K562 (cell line): ENCODE measurements around the gene SCN8A. TPM values are rescaled to one million over a fixed set of nuclear protein-coding genes. Genes with fewer than 3 reads are reported as not detected.
"Not testable (repeated sequence)": the region's sequence is repeated elsewhere in the genome, so short reads cannot be mapped to it uniquely, and the experiment has no call there.

Source experiments
- ATAC-seq: fragments of 200-7000 bp; cut with Tn5 transposase; 3 replicates; pipeline ENCODE4 v1.9.1; 2020; ENCODE audit warnings: moderate library complexity
- BruUV-seq: library from RNA; stranded (reverse); fragments of 400-500 nt; replicated peaks from 2 replicates; lab custom pipeline; 2021; lab: Mats Ljungman, UMichigan
- CTCF ChIA-PET: fragments of 300-600 bp; formaldehyde crosslinking; extraction: SDS; loops from one replicate; lab custom pipeline; 2021; ENCODE audit warnings: low intra/inter-chr PET ratio; lab: Yijun Ruan, JAX
- POLR2A ChIA-PET: fragments of 300-600, 350-650 bp; sonication (Branson Sonifier 250); formaldehyde crosslinking; extraction: SDS; loops from one replicate; lab custom pipeline; 2021; ENCODE audit warnings: antibody characterized with exemption, inconsistent platforms; lab: Yijun Ruan, JAX
- DNase-seq, 4 experiments: peaks; one replicate each; pipeline versions ENCODE4 v3.0.0 to v3.0.0-alpha.2; 2011 to 2018; ENCODE audit warnings: low spot score in 3 of 4, mixed read lengths in 3 of 4; ENCODE audit errors: extremely low read depth in 1 of 4
- FAIRE-seq: peaks from 2 replicates; lab custom pipeline; 2011; peaks lifted over from hg19 to GRCh38; lab: Jason Lieb, UNC
- H2AFZ ChIP-seq: 2 replicates; pipeline ENCODE4 v1.6.0; 2011; ENCODE audit warnings: low read depth, low read length, control low read depth, inconsistent platforms
- H3K27ac ChIP-seq: fragments of 200-600 bp; 3 replicates; pipeline ENCODE4 v1.8.0; 2011; ENCODE audit warnings: low read depth, mild to moderate bottlenecking, control low read depth, inconsistent platforms, low read length, moderate library complexity, mixed read lengths; ENCODE audit errors: extremely low read depth
- H3K27me3 ChIP-seq, 2 experiments: fragments of 300-600 bp in 1 of 2; 2 replicates in 1 of 2; 3 replicates in 1 of 2; pipeline versions ENCODE4 v1.6.0 to v1.8.0; 2011; ENCODE audit warnings: inconsistent platforms in 2 of 2, low read length in 2 of 2, mild to moderate bottlenecking in 1 of 2, mixed read lengths in 1 of 2, moderate library complexity in 1 of 2; ENCODE audit not compliant: control insufficient read depth in 2 of 2, insufficient read depth in 2 of 2
- H3K36me3 ChIP-seq: fragments of 300-600 bp; 3 replicates; pipeline ENCODE4 v1.8.0; 2011; ENCODE audit warnings: mild to moderate bottlenecking, low read length, inconsistent platforms; ENCODE audit not compliant: control insufficient read depth, insufficient read depth
- H3K4me1 ChIP-seq, 2 experiments: fragments of 200-600 bp in 1 of 2; replicated peaks in 1 of 2; 2 replicates in 1 of 2; 3 replicates in 1 of 2; pipeline versions ENCODE4 v1.5.1 to v1.8.0; 2011; ENCODE audit warnings: inconsistent platforms in 2 of 2, low read length in 2 of 2, mild to moderate bottlenecking in 1 of 2, mixed read lengths in 1 of 2, moderate library complexity in 1 of 2; ENCODE audit not compliant: control insufficient read depth in 2 of 2, insufficient read depth in 2 of 2
- H3K4me2 ChIP-seq: 2 replicates; pipeline ENCODE4 v1.6.1; 2011; ENCODE audit warnings: low read length, control low read depth, inconsistent platforms, mixed read lengths; ENCODE audit not compliant: insufficient read depth
- H3K4me3 ChIP-seq: fragments of 200-600 bp; sonication (generic), shearing (Covaris generic); 2 replicates; pipeline ENCODE4 v1.5.1; 2016; ENCODE audit warnings: control low read depth, inconsistent platforms
- H3K79me2 ChIP-seq: fragments of 200-600 bp; 3 replicates; pipeline ENCODE4 v1.8.0; 2011; ENCODE audit warnings: low read length, inconsistent platforms; ENCODE audit not compliant: control insufficient read depth, insufficient read depth
- H3K9ac ChIP-seq, 2 experiments: 2 replicates each; pipeline versions ENCODE4 v1.6.0 to v1.6.1; 2011; ENCODE audit warnings: low read depth in 2 of 2, low read length in 2 of 2, control low read depth in 1 of 2, inconsistent platforms in 1 of 2, mild to moderate bottlenecking in 1 of 2, mixed read lengths in 1 of 2; ENCODE audit not compliant: insufficient read depth in 1 of 2
- H3K9me1 ChIP-seq: one replicate; pipeline ENCODE4 v1.6.0; 2011; ENCODE audit warnings: inconsistent platforms, mild to moderate bottlenecking, low read length, moderate library complexity; ENCODE audit not compliant: control insufficient read depth, insufficient read depth
- H3K9me3 ChIP-seq: replicated peaks from 2 replicates; pipeline ENCODE4 v1.5.1; 2011; ENCODE audit warnings: low read depth, low read length, inconsistent platforms; ENCODE audit not compliant: control insufficient read depth, insufficient read depth
- H4K20me1 ChIP-seq: replicated peaks from 2 replicates; pipeline ENCODE4 v1.6.1; 2011; ENCODE audit warnings: low read length, inconsistent platforms, mixed read lengths; ENCODE audit not compliant: control insufficient read depth, insufficient read depth
- CXXC5 ChIP-seq: fragments of 250-450 bp; sonication (Bioruptor Pico); IDR thresholded peaks from 2 replicates; pipeline ENCODE4 v1.8.0; 2022; ENCODE audit warnings: inconsistent platforms, mild to moderate bottlenecking, moderate library complexity
- HDAC2 ChIP-seq: fragments of 450-650 bp; IDR thresholded peaks from 2 replicates; pipeline ENCODE4 v1.6.1; 2016; ENCODE audit warnings: mild to moderate bottlenecking
- HDAC8 ChIP-seq: fragments of 450-650 bp; IDR thresholded peaks from 2 replicates; pipeline ENCODE4 v1.6.1; 2016; ENCODE audit warnings: mild to moderate bottlenecking, missing genetic modification characterization, moderate library complexity, missing compliant biosample characterization
- ZBED1 ChIP-seq: IDR thresholded peaks from 2 replicates; pipeline ENCODE4 v1.6.1; 2014
- ZNF740 ChIP-seq, 3 experiments: fragments of 200-800 bp in 1 of 3; sonication (Bioruptor generic) in 1 of 3; sonication (generic) in 1 of 3; formaldehyde crosslinking in 1 of 3; IDR thresholded peaks; 2 replicates each; pipeline versions ENCODE4 v1.6.1 to v1.8.0; 2016 to 2022; ENCODE audit warnings: mild to moderate bottlenecking in 2 of 3, missing compliant biosample characterization in 2 of 3, missing genetic modification characterization in 2 of 3, missing genetic modification reagents in 1 of 3
- WGBS: fragments of 100-300 bp; shearing (Covaris generic); methylation state at CpG from one replicate; pipeline ENCODE4 v1.1.6; 2016; ENCODE audit warnings: low coverage, mixed read lengths; ENCODE audit not compliant: insufficient coverage; ENCODE audit errors: missing lambda C conversion rate; 5-methylcytosine and 5-hydroxymethylcytosine counted together
- in situ Hi-C: fragments of 300-500 bp; cut with MboI; formaldehyde crosslinking; loops from 4 replicates; pipeline ENCODE4 v1.15.0; 2018; ENCODE audit warnings: inconsistent platforms, mixed read lengths
- intact Hi-C: fragments of 100-400 bp; cut with micrococcal nuclease; formaldehyde crosslinking; loops from 2 replicates; pipeline ENCODE4 v1.14.2; 2022
- polyA plus RNA-seq, 8 experiments: library from polyadenylated mRNA; depleted of rRNA in 4 of 8; stranded (reverse) in 5 of 8; unstranded in 3 of 8; fragments of >200 nt; fragmentation: Nextera tagmentation in 2 of 8; fragmentation: Illumina TruSeq in 1 of 8; extraction: Ambion mirVana in 2 of 8; extraction: Trizol in 1 of 8; gene quantifications; 2 replicates each; pipeline versions ENCODE4 v1.2.1 to v1.2.3, GENCODE V29; 2011 to 2014; ENCODE audit warnings: inconsistent platforms in 1 of 8, missing spikeins in 1 of 8
- total RNA-seq, 7 experiments: library from RNA; depleted of rRNA in 6 of 7; stranded (reverse); fragments of >200 nt in 6 of 7; fragmentation: Illumina TruSeq in 2 of 7; extraction: Trizol in 2 of 7; gene quantifications; 2 replicates each; pipeline versions ENCODE4 v1.2.1 to v1.2.3, GENCODE V29; 2011 to 2021; ENCODE audit warnings: low replicate concordance in 1 of 7
- TF ChIP-seq, protein P1 (sequence below): fragments of 450-650 bp; IDR thresholded peaks from 2 replicates; pipeline ENCODE4 v1.6.1; 2016
- TF ChIP-seq, protein P2 (sequence below): conservative IDR thresholded peaks from 2 replicates; pipeline ENCODE4 v1.6.1; 2011; ENCODE audit warnings: low read depth, mild to moderate bottlenecking, low read length; ENCODE audit not compliant: control insufficient read depth

Gene SCN8A
- total and polyA plus RNA-seq, 9 of the 15 experiments (the other 6 are each of a cell fraction or from before 2014, with no cell fraction given): 0.03 to 0.29 (median 0.15) TPM; not detected in 1

DNA sequence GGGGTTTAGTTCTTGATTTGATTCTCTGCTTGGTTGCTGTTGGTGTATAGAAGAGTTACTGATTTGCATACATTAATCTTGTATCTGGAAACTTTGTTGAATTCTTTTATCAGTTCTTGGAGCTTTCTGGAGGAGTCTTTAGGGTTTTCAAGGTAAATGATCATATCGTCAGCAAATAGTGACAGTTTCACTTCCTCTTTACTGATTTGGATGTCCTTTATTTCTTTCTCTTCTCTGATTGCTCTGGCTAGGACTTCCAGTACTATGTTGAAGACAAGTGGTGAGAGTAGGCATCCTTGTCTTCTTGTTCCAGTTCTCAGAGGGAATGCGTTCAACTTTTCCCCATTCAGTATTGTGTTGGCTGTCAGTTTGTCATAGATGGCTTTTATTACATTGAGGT, 16.2 kb downstream of the SCN8A start:
- ATAC-seq, H3K9me3 ChIP-seq, H3K9ac ChIP-seq, POLR2A ChIA-PET, DNase-seq, H3K79me2 ChIP-seq, H3K4me3 ChIP-seq, H3K27ac ChIP-seq, H3K27me3 ChIP-seq, CTCF ChIA-PET, H3K4me1 ChIP-seq, intact Hi-C loops, H4K20me1 ChIP-seq, in situ Hi-C loops, H3K4me2 ChIP-seq, FAIRE-seq, H3K36me3 ChIP-seq, BruUV-seq, H3K9me1 ChIP-seq, H2AFZ ChIP-seq: not testable (repeated sequence)
- 3% methylated on average over 2 of the region's 2 CpGs for WGBS

- intact Hi-C loops: no loop called here
- Histone ChIP-seq H4K20me1 (no peaks in the 10 kb centered on the region), H3K27ac (no peak overlapping the region), H3K9me1 (no peaks in the 10 kb centered on the region), H3K4me1 (no peaks in the 10 kb centered on the region), H3K9me3 (no peaks in the 10 kb centered on the region), H3K36me3 (no peaks in the 10 kb centered on the region), H3K4me3 (no peak overlapping the region), H3K9ac (no peak overlapping the region), H2AFZ (no peak overlapping the region), H3K4me2 (no peak overlapping the region), H3K27me3 (no peaks in the 10 kb centered on the region), H3K79me2 (no peaks in the 10 kb centered on the region)
- DNase-seq (no peak), FAIRE-seq (no peak), ATAC-seq (no peak)
- ChIA-PET POLR2A (interaction anchor here (0.6 kb wide), 1 partner anchor 22 kb away, joined by 3 read pairs; no protein-coding TSS in a partner anchor), CTCF (no interaction called here)
- 0% methylated on average over 4 of the region's 4 CpGs for WGBS
- in situ Hi-C loops: no loop called here
- TF ChIP-seq, protein P1, sequence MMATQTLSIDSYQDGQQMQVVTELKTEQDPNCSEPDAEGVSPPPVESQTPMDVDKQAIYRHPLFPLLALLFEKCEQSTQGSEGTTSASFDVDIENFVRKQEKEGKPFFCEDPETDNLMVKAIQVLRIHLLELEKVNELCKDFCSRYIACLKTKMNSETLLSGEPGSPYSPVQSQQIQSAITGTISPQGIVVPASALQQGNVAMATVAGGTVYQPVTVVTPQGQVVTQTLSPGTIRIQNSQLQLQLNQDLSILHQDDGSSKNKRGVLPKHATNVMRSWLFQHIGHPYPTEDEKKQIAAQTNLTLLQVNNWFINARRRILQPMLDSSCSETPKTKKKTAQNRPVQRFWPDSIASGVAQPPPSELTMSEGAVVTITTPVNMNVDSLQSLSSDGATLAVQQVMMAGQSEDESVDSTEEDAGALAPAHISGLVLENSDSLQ: no peak
- TF ChIP-seq HDAC8: no peak
- TF ChIP-seq ZBED1: no peak
- no peak for TF ChIP-seq ZNF740 (CRISPR knock-in tag; IDR thresholded peaks at IDR 0.05)
- TF ChIP-seq ZNF740 (tag; IDR thresholded peaks at IDR 0.05): no peak
- TF ChIP-seq CXXC5 (CRISPR knock-in tag): no peak
- TF ChIP-seq HDAC2: no peak
- TF ChIP-seq, protein P2, sequence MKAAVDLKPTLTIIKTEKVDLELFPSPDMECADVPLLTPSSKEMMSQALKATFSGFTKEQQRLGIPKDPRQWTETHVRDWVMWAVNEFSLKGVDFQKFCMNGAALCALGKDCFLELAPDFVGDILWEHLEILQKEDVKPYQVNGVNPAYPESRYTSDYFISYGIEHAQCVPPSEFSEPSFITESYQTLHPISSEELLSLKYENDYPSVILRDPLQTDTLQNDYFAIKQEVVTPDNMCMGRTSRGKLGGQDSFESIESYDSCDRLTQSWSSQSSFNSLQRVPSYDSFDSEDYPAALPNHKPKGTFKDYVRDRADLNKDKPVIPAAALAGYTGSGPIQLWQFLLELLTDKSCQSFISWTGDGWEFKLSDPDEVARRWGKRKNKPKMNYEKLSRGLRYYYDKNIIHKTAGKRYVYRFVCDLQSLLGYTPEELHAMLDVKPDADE: no peak
- BruUV-seq: no TSS peak
Observed at GRCh38 chr12:51620448-51620847, 29.4 kb downstream of the SCN8A start.
